Stimulated activated CD4-positive, alpha-beta T cell treated with anti-CD3 and anti-CD28 coated beads, Interleukin-2, amount 100 ng/mL, for 4 hours (primary cell): ENCODE results near the gene SEPTIN1.
"Not testable (repeated sequence)": the region's sequence is repeated elsewhere in the genome, so short reads cannot be mapped to it uniquely, and the experiment has no call there.

ENCODE experiments used
- DNase-seq: peaks from one replicate; pipeline ENCODE4 v3.0.0-alpha.2; 2020; ENCODE audit warnings: low read depth

Gene SEPTIN1

GRCh38 chr16:30341971-30342370 lies 40.4 kb downstream of the SEPTIN1 start:
- not testable (repeated sequence) for DNase-seq

- no peak for DNase-seq
Measured at GRCh38 chr16:30340621-30341020, 41.7 kb downstream of the SEPTIN1 start.

DNA sequence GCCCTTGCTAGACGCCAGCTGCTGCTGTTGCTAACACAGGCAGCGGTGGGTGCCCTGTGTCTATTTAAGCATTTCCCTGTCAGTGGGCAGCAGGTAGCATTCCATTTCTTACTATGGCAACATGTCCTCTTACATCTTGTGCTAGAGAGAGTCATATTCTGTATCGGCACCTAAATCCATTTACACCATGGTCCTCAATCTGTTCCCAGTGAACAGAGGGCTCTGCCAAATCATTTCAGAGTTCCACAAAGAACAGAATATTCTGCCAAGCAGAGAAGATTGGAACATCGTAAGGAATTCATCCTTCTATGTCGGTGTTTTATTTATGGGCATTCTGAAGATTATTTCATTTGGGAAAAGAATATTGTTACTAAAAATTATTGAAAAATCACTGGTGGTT lies 43.6 kb downstream of the SEPTIN1 start:
- DNase-seq, result not testable (repeated sequence)

- not testable (repeated sequence) for DNase-seq
Measured at GRCh38 chr16:30337964-30338357, 44.4 kb downstream of the SEPTIN1 start.

- no peak for DNase-seq
Measured at GRCh38 chr16:30335598-30336474, 46.5 kb downstream of the SEPTIN1 start.

GRCh38 chr16:30335028-30335597 lies 47.2 kb downstream of the SEPTIN1 start:
- peak; percentile 79 for DNase-seq

GRCh38 chr16:30334473-30334989 lies 47.8 kb downstream of the SEPTIN1 start:
- peak; percentile 76 for DNase-seq
